Measurements from ENCODE around the gene PAIP2.
A peak's percentile ranks its signal among the peaks of the same experiment; 100 is the strongest.

Gene PAIP2

GRCh38 chr5:139399501-139400121, 58.0 kb downstream of the PAIP2 start:
- no peak for ATAC-seq (ENCODE audit: low read depth)
- Histone ChIP-seq H3K27me3 (ENCODE audit: insufficient read depth, poor library complexity, severe bottlenecking) (no peaks in the 10 kb centered on the region), H3K36me3 (ENCODE audit: low read depth) (no peaks in the 10 kb centered on the region), H3K27ac (ENCODE audit: poor library complexity, severe bottlenecking) (no peak overlapping the region), H3K4me1 (ENCODE audit: insufficient read depth, poor library complexity, severe bottlenecking) (peaks cover 10% of the 10 kb centered on the region), H3K9me3 (ENCODE audit: severe bottlenecking) (no peaks in the 10 kb centered on the region), H3K4me3 (ENCODE audit: severe bottlenecking) (no peak overlapping the region)
- DNase-seq (ENCODE audit: low spot score): no peak
- no peak for TF ChIP-seq CTCF (IDR thresholded peaks at IDR 0.05; ENCODE audit: poor library complexity, severe bottlenecking)

DNA sequence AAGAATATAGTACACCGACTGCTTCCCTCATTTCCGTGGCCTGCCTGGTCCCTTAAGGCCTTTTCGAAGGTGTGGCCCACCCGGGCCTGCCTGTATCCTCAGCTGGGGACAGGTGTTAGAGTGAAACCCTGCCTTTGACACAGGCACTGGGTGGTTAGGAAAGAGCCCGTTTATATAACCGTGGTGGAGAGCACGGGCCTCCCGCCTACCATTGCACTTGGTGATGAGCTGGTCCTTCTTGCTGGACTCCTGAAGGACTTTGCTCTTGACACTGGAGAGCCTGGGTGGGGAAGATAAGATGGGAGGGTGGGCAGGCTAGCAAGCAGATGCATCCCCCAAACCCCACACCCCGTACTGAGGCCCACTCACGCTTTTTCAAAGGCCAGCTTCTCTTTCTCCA, 59.9 kb downstream of the PAIP2 start:
- no peak for ATAC-seq (ENCODE audit: low read depth)

GRCh38 chr5:139402561-139403158, 61.0 kb downstream of the PAIP2 start:
- Histone ChIP-seq H3K4me1 (ENCODE audit: insufficient read depth, poor library complexity, severe bottlenecking) (peaks cover 10% of the 10 kb centered on the region), H3K9me3 (ENCODE audit: severe bottlenecking) (no peaks in the 10 kb centered on the region), H3K27ac (ENCODE audit: poor library complexity, severe bottlenecking) (peak overlapping the region; percentile 76), H3K27me3 (ENCODE audit: insufficient read depth, poor library complexity, severe bottlenecking) (no peaks in the 10 kb centered on the region), H3K36me3 (ENCODE audit: low read depth) (no peaks in the 10 kb centered on the region), H3K4me3 (ENCODE audit: severe bottlenecking) (no peak overlapping the region)
- ATAC-seq (ENCODE audit: low read depth): no peak
- no peak for DNase-seq (ENCODE audit: low spot score)
- peak; percentile 62 for TF ChIP-seq CTCF (IDR thresholded peaks at IDR 0.05; ENCODE audit: poor library complexity, severe bottlenecking)

More for the DNA sequence above, 59.9 kb downstream of the PAIP2 start:
- Histone ChIP-seq H3K4me1 (ENCODE audit: insufficient read depth, poor library complexity, severe bottlenecking) (peaks cover 10% of the 10 kb centered on the region), H3K4me3 (ENCODE audit: severe bottlenecking) (no peak overlapping the region), H3K27me3 (ENCODE audit: insufficient read depth, poor library complexity, severe bottlenecking) (no peaks in the 10 kb centered on the region), H3K27ac (ENCODE audit: poor library complexity, severe bottlenecking) (no peak overlapping the region), H3K9me3 (ENCODE audit: severe bottlenecking) (no peaks in the 10 kb centered on the region), H3K36me3 (ENCODE audit: low read depth) (no peaks in the 10 kb centered on the region)
- DNase-seq (ENCODE audit: low spot score): no peak
- no peak for TF ChIP-seq CTCF (IDR thresholded peaks at IDR 0.05; ENCODE audit: poor library complexity, severe bottlenecking)

DNA sequence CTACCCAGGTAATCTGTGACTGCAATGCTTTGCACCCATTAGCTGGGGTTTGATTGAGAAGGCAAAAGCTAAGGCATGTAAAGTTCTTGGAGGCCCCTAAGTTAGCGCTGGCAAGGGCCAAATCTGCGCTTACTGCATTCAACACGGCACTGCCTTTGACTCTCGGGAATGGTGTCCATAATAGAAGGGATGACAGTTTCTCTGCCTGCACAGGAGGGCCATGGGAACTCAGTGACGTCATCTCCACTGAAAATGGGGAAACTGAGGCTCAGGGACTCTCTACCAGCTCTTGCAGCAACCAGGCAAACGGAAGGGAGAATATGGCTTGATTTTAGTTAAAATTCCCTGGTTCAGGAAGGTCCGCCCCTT, 61.7 kb downstream of the PAIP2 start:
- peaks cover 10% of the 10 kb centered on the region for H3K4me1 ChIP-seq (ENCODE audit: insufficient read depth, poor library complexity, severe bottlenecking)
- no peak for TF ChIP-seq CTCF (IDR thresholded peaks at IDR 0.05; ENCODE audit: poor library complexity, severe bottlenecking)
- H3K36me3 ChIP-seq (ENCODE audit: low read depth): no peaks in the 10 kb centered on the region
- ATAC-seq (ENCODE audit: low read depth): peak; percentile 4
- peak overlapping the region; percentile 39 for H3K4me3 ChIP-seq (ENCODE audit: severe bottlenecking)
- H3K27me3 ChIP-seq (ENCODE audit: insufficient read depth, poor library complexity, severe bottlenecking): no peaks in the 10 kb centered on the region
- H3K27ac ChIP-seq (ENCODE audit: poor library complexity, severe bottlenecking): peak overlapping the region; percentile 76
- no peaks in the 10 kb centered on the region for H3K9me3 ChIP-seq (ENCODE audit: severe bottlenecking)
- DNase-seq (ENCODE audit: low spot score): no peak

Measured in RWPE2 (cell line).